ENCODE measurements around the gene AKAP7.

The AKAP7 gene

DNA sequence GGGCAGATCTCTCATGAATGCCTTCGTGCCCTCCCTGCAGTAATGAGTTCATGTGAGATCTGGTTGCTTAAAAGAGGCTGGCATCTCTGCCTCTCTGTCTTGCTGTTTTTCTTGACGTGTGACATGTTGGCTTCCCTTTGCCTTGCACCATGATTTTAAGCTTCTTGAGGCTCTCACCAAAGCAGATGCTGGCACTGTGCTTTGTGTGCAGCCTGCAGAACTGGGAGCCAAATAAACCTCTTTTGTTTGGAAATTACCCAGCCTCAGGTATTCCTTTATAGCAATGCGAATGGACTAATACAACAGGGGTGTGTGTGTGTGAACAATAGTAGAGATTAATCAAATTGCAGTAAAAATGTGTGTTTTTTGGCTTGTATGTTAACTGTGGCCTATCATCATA, 8.1 kb downstream of the AKAP7 start:
- Histone ChIP-seq H3K9ac (ENCODE audit: low read depth, low read length, poor library complexity, severe bottlenecking) (no peak overlapping the region), H3K9me3 (ENCODE audit: insufficient read depth, low read depth, low read length) (no peaks in the 10 kb centered on the region; the same call in 1 of the 2 replicates), H3K4me1 (ENCODE audit: insufficient read depth, low read length, poor library complexity, severe bottlenecking) (peaks cover 17% of the 10 kb centered on the region), H3K27me3 (ENCODE audit: insufficient read depth, low read length, poor library complexity, severe bottlenecking) (no peaks in the 10 kb centered on the region), H2AFZ (ENCODE audit: low read length) (no peak overlapping the region), H3K36me3 (ENCODE audit: insufficient read depth, low read length) (peaks cover 4% of the 10 kb centered on the region; the same call in 1 of the 2 replicates), H3K79me2 (ENCODE audit: insufficient read depth, low read length) (peaks cover 3% of the 10 kb centered on the region; the same call in 1 of the 2 replicates), H4K20me1 (ENCODE audit: insufficient read depth, low read length, poor library complexity, severe bottlenecking) (no peaks in the 10 kb centered on the region), H3K4me3 (ENCODE audit: low read length, poor library complexity, severe bottlenecking) (no peak overlapping the region), H3F3A (ENCODE audit: low read depth) (no peaks in the 10 kb centered on the region), H3K4me2 (ENCODE audit: low read depth, low read length, poor library complexity, severe bottlenecking) (no peak overlapping the region), H3K9me2 (replicated peaks; ENCODE audit: low read depth, low read length) (no peaks in the 10 kb centered on the region)
- TF ChIP-seq, protein P1, sequence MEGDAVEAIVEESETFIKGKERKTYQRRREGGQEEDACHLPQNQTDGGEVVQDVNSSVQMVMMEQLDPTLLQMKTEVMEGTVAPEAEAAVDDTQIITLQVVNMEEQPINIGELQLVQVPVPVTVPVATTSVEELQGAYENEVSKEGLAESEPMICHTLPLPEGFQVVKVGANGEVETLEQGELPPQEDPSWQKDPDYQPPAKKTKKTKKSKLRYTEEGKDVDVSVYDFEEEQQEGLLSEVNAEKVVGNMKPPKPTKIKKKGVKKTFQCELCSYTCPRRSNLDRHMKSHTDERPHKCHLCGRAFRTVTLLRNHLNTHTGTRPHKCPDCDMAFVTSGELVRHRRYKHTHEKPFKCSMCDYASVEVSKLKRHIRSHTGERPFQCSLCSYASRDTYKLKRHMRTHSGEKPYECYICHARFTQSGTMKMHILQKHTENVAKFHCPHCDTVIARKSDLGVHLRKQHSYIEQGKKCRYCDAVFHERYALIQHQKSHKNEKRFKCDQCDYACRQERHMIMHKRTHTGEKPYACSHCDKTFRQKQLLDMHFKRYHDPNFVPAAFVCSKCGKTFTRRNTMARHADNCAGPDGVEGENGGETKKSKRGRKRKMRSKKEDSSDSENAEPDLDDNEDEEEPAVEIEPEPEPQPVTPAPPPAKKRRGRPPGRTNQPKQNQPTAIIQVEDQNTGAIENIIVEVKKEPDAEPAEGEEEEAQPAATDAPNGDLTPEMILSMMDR (conservative IDR thresholded peaks at IDR 0.05; ENCODE audit: low read length), result no peak
- TF ChIP-seq EZH2phosphoT487 (IDR thresholded peaks at IDR 0.05; ENCODE audit: borderline replicate concordance), result no peak

DNA sequence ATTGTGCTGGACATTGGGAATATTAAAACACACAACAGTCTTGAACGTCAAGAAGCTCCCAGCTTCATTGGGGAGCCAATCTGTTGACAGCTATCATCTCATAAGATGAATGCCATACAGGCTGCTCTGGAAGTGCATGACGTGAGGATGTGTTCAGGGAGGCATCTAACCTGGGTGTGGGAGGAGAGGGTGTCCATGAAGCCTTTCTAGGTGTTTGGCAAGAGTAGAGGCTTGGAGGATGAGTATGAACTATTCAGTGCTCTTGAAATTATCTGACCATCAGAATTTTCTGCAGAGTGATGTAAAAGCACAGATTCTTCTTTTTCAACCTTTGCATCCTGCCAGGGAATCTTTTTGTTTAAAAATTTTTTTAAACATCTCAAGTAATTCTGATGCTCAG, 11.6 kb downstream of the AKAP7 start:
- H3K4me1 ChIP-seq (ENCODE audit: insufficient read depth, low read length, poor library complexity, severe bottlenecking), result no peaks in the 10 kb centered on the region
- H3K4me3 ChIP-seq (ENCODE audit: low read length, poor library complexity, severe bottlenecking), result no peak overlapping the region
- no peak overlapping the region for H3K9ac ChIP-seq (ENCODE audit: low read depth, low read length, poor library complexity, severe bottlenecking)
- no peak overlapping the region for H3K4me2 ChIP-seq (ENCODE audit: low read depth, low read length, poor library complexity, severe bottlenecking)
- no peaks in the 10 kb centered on the region for H3K27me3 ChIP-seq (ENCODE audit: insufficient read depth, low read length, poor library complexity, severe bottlenecking)
- no peaks in the 10 kb centered on the region for H3K9me2 ChIP-seq (replicated peaks; ENCODE audit: low read depth, low read length)
- no peaks in the 10 kb centered on the region for H3K79me2 ChIP-seq (ENCODE audit: insufficient read depth, low read length)
- H3F3A ChIP-seq (ENCODE audit: low read depth), result no peaks in the 10 kb centered on the region
- peaks cover 4% of the 10 kb centered on the region; the same call in 1 of the 2 replicates for H3K36me3 ChIP-seq (ENCODE audit: insufficient read depth, low read length)
- H2AFZ ChIP-seq (ENCODE audit: low read length), result no peak overlapping the region
- TF ChIP-seq, protein P1 (conservative IDR thresholded peaks at IDR 0.05; ENCODE audit: low read length), result no peak
- no peak for TF ChIP-seq EZH2phosphoT487 (IDR thresholded peaks at IDR 0.05; ENCODE audit: borderline replicate concordance)
- no peaks in the 10 kb centered on the region; the same call in 1 of the 2 replicates for H3K9me3 ChIP-seq (ENCODE audit: insufficient read depth, low read depth, low read length)
- H4K20me1 ChIP-seq (ENCODE audit: insufficient read depth, low read length, poor library complexity, severe bottlenecking), result no peaks in the 10 kb centered on the region

DNA sequence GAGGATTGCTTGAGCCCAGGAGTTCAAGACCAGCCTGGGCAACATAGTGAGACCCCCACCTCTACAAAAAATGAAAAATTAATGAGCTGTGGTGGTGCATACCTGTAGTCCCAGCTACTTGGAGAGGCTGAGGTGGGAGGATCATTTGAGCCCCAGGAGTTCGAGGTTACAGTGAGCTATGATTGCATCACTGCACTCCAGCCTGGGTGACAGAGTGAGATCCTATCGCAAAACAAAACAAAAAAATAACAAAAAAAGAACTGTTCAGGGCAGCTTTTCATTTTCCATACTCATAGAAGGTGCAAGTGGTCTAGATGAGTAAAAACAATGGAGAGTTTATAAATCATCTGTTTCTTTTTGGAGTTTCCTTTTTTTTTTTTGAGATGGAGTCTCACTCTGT, 21.1 kb downstream of the AKAP7 start:
- no peaks in the 10 kb centered on the region for H3K27me3 ChIP-seq (ENCODE audit: insufficient read depth, low read length, poor library complexity, severe bottlenecking)
- no peak for TF ChIP-seq EZH2phosphoT487 (IDR thresholded peaks at IDR 0.05; ENCODE audit: borderline replicate concordance)
- TF ChIP-seq, protein P1 (conservative IDR thresholded peaks at IDR 0.05; ENCODE audit: low read length), result no peak
- H3K9me3 ChIP-seq (ENCODE audit: insufficient read depth, low read depth, low read length), result no peaks in the 10 kb centered on the region
- no peaks in the 10 kb centered on the region for H3K4me1 ChIP-seq (ENCODE audit: insufficient read depth, low read length, poor library complexity, severe bottlenecking)
- H3F3A ChIP-seq (ENCODE audit: low read depth), result no peaks in the 10 kb centered on the region
- H4K20me1 ChIP-seq (ENCODE audit: insufficient read depth, low read length, poor library complexity, severe bottlenecking), result no peaks in the 10 kb centered on the region
- H3K36me3 ChIP-seq (ENCODE audit: insufficient read depth, low read length), result no peaks in the 10 kb centered on the region; the same call in 1 of the 2 replicates
- no peaks in the 10 kb centered on the region for H3K9me2 ChIP-seq (replicated peaks; ENCODE audit: low read depth, low read length)
- no peak overlapping the region for H2AFZ ChIP-seq (ENCODE audit: low read length)
- H3K79me2 ChIP-seq (ENCODE audit: insufficient read depth, low read length), result no peaks in the 10 kb centered on the region
- no peak overlapping the region for H3K4me2 ChIP-seq (ENCODE audit: low read depth, low read length, poor library complexity, severe bottlenecking)
- no peak overlapping the region for H3K4me3 ChIP-seq (ENCODE audit: low read length, poor library complexity, severe bottlenecking)
- no peak overlapping the region for H3K9ac ChIP-seq (ENCODE audit: low read depth, low read length, poor library complexity, severe bottlenecking)
